KOPT-K1 (cell line): ENCODE measurements around the gene LYG2.
"Not testable (repeated sequence)": the region's sequence is repeated elsewhere in the genome, so short reads cannot be mapped to it uniquely, and the experiment has no call there.

Source experiments
- H3K27ac ChIP-seq: fragments of 200-600 bp; sonication (generic); 2 replicates; pipeline ENCODE4 v1.5.1; 2016; ENCODE audit warnings: antibody characterized with exemption, mild to moderate bottlenecking, low read depth, low read length; ENCODE audit not compliant: poor library complexity, severe bottlenecking
- H3K36me3 ChIP-seq: fragments of 200-600 bp; sonication (generic); 2 replicates; pipeline ENCODE4 v1.5.1; 2017; ENCODE audit warnings: antibody characterized with exemption, mild to moderate bottlenecking, low read length, moderate library complexity; ENCODE audit not compliant: insufficient read depth
- H3K9me3 ChIP-seq: fragments of 200-600 bp; sonication (generic); 2 replicates; pipeline ENCODE4 v1.5.1; 2017; ENCODE audit warnings: antibody characterized with exemption, low read length, mild to moderate bottlenecking; ENCODE audit not compliant: insufficient read depth, poor library complexity, severe bottlenecking

The LYG2 gene, protein sequence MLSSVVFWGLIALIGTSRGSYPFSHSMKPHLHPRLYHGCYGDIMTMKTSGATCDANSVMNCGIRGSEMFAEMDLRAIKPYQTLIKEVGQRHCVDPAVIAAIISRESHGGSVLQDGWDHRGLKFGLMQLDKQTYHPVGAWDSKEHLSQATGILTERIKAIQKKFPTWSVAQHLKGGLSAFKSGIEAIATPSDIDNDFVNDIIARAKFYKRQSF

DNA sequence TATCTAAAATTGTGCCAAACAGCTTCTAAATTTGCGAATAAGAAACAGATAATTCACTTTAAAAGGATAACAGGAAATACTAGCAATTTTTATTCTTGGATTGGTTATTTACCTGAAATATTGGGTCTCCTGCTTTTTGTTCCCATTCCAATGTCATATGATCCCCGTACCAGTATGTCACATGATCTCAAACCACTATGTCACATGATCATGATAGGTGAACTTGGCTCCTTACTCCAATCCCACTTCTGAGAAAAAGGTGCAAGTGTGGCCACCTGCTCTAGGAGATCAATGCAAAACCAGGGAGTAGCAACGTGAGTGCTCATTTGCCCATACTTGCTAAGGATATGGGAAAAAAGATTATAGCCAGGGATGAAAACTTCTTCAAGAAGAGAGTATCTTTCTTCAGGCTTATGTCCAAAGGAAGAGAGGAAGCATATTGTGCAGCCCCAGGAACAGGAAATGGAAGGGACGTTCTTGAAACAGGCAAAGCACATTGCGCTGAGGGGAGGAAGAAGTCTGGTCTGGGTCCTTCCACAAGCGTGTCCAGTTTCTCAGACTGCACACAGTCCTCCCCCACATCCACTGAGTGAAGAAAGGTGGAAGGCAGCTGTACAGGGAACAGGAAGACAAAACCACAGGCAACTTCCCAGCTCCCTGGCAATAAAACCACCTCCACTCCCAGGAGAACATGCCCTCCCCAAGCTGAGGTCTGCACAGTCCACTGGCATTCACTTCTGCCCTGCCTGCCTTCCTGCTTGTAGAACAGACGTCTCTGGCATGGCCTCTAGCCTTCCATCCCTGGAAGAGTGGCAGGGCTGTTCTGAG lies at the start of gene LYG2:
LYG2 (minus strand) TSS at position 176 of the 828 bp plus-strand sequence. CDS start 1,406 bp downstream, outside the sequence.
- Histone ChIP-seq H3K27ac (no peak within 1 kb of the TSS), H3K36me3 (no peaks in the 10 kb centered on the region), H3K9me3 (no peaks in the 10 kb centered on the region)

DNA sequence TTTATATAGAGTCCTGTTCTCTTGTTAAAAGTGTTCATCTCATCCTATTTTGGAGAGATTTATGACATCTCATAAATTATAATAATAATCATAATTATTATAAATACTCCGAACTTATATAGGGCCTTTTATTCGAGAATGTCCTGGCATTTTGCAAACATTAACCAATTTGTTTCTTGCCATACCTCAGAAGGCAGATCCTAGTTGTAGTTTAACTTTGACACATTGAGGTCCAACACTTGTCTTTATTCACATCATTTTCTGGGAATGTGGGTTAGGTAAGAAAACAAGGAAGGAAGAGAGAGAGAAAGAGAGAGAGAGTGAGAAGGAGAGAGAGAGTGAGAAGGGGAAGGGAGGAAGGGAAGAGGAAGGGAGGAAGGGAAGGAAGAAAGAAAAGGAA lies 45.6 kb upstream of the LYG2 start, which contains the start of gene LYG1:
LYG1 (minus strand) TSS at position 101 of the 400 bp plus-strand sequence. CDS start 5,527 bp downstream, outside the sequence.
- H3K9me3 ChIP-seq, H3K27ac ChIP-seq: not testable (repeated sequence)
- peaks cover 28% of the 10 kb centered on the region for H3K36me3 ChIP-seq

DNA sequence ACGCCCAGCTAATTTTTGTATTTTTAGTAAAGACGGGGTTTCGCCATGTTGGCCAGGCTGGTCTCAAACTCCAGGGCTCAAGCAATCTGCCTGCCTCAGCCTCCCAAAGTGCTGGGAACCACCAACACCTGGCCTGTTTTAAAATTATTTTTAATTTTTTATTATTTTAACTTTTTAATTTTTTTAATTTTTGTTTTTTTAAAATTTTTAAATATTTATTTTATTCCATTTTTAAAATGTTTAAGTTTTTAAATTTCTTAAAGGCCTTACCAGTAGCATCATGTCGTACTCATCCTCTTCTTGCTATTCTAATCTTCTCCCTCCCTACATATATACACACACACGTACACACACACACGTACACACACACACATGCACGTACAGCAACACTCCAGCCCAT lies 44.1 kb upstream of the LYG2 start:
- H3K36me3 ChIP-seq: peaks cover 25% of the 10 kb centered on the region
- no peaks in the 10 kb centered on the region for H3K9me3 ChIP-seq

DNA sequence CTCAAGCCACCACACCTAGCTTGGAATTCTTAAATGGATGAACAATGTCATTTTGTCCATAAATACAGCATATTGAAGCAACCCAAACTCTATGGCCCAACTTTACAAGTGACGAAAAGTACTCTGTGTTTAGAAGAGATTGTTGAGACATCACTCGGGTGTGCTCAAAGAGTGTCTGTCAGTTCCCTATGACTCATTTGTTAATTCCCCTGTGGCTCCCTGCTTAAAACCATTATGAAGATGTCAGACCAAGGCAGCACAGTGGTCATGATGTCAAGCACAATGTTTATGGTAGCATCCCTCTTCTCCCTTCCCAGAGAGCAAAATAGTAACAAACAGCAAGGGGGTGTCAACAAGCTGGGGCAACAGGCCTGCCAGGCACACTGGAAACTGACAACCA lies 42.5 kb upstream of the LYG2 start:
- Histone ChIP-seq H3K27ac (no peak overlapping the region), H3K9me3 (no peaks in the 10 kb centered on the region), H3K36me3 (peaks cover 9% of the 10 kb centered on the region)

More for the DNA sequence above, 44.1 kb upstream of the LYG2 start:
- no peak overlapping the region for H3K27ac ChIP-seq

DNA sequence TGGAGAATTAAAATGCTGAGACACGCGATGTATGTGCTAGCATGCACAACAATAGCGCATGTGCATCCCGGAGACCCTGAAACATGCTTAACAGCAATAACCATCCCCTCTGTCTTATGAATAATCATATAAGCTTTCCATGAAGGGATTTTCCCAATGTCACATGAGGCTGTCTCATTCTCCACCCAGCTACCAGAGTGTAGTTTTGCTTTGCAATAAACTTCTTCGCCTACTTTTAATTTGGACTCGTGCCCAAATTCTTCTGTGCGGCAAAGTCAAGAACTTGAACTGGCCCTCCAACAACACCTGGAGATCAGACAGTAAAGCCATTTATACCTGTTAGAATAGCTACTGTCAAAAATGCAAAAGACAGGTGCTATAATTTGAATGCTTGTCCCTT lies 30.1 kb upstream of the LYG2 start:
- Histone ChIP-seq H3K27ac (no peak overlapping the region), H3K36me3 (peaks cover 21% of the 10 kb centered on the region; the same call in 1 of the 2 replicates), H3K9me3 (no peaks in the 10 kb centered on the region)

DNA sequence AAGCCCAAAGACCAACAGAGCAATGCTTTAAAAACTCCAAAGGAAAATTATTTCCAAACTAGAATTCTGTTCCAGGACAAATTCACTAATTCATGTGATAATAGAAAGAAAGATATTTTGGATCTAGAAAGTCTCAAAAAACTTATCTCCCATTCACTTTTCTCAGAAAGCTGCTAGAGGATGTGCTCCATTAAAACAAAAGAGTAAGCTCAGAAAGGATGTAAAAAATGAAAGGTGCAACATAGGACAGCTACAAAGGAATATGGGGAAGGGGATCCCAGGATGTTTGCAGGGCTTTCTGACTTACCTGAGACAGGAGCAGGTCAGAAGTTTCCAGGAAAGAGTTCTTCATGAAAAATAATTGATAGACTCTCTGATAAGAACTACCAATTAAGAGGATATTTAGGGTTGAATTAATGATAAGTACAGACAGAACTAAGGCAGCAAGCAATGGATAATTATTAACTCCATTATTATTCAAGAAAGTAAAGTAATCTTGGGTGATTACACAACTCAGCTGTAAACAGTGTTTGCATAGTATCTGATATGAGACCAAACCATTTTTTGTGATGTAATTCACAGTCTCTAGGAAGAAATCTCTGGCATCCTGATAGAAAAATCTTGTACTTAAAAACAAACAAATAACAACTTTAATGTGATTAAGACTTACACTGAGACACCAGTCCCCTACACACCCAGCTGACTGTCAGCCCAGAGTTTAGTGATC lies 24.7 kb upstream of the LYG2 start:
- Histone ChIP-seq H3K27ac (no peak overlapping the region), H3K36me3 (peaks cover 21% of the 10 kb centered on the region; the same call in 1 of the 2 replicates)

DNA sequence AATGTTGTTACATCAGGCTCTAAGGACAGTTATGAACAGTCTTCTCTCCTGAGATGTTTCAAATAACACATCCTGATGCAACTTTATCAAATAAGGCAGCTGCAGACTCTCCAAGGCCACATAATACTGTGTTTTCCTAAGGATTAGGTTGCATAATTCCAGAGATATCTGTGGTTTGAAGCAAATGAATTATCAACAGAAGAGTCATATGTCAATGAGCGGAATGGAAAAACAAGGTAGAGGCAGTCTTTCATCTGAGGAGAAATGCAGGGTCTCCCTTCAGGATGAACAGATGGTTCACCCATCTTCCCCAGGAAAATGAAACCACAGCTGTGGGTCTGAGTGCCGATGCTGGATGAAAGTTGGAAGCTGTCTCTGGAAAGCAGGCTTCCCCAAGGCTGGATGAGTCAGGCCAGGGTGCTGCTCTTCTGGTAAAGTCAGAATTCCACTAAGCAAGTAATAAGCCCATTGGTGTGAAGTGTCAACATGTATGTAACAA lies 23.4 kb upstream of the LYG2 start:
- Histone ChIP-seq H3K36me3 (peaks cover 9% of the 10 kb centered on the region; the same call in 1 of the 2 replicates), H3K27ac (no peak overlapping the region)

More for the DNA sequence above, 24.7 kb upstream of the LYG2 start:
- H3K9me3 ChIP-seq: peaks cover 4% of the 10 kb centered on the region

DNA sequence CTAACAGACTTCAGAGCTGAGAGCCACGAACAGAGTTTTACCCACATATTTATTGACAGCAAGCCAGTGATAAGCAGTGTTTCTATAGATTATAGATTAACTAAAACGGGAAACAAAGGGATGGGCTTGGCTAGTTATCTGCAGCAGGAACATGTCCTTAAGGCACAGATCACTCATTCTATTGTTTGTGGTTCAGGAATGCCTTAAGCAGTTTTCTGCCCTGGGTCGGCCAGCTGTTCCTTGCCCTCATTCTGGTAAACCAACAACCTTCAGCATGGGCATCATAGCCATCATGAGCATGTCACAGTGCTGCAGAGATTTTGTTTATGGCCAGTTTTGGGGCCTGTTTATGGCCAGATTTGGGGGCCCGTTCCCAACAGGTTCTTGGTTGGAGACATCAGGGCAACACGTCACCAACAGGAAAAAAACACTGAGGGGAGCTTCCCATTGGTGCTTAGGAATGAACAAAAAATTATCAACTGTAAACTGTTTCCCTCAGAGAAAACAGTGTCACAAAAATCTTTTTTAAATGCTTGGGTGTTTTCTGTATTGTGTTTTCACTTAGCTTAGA lies 22.8 kb upstream of the LYG2 start:
- not testable (repeated sequence) for H3K36me3 ChIP-seq, H3K9me3 ChIP-seq, H3K27ac ChIP-seq

More for the DNA sequence above, 23.4 kb upstream of the LYG2 start:
- H3K9me3 ChIP-seq: peaks cover 4% of the 10 kb centered on the region

DNA sequence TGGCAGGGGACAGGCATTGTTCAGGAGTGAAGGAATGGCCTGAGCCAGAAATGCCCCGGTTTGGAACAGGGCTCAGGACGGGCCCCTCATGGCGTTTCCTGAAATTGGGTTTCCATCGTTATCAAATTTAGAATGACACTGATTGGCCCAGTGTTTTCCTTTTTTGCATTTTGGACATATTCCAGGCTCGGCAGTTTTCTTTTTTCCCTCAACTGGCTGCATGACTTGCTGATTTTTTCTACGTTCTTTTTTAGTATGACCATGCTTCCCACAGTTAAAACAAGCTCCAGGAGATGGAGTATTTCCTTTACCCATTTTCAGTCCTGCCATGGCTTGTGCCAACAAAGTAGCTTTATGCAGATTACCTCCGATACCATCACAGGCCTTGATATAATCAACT lies 20.4 kb upstream of the LYG2 start:
- Histone ChIP-seq H3K36me3 (no peaks in the 10 kb centered on the region), H3K27ac (no peak overlapping the region), H3K9me3 (peaks cover 19% of the 10 kb centered on the region)

DNA sequence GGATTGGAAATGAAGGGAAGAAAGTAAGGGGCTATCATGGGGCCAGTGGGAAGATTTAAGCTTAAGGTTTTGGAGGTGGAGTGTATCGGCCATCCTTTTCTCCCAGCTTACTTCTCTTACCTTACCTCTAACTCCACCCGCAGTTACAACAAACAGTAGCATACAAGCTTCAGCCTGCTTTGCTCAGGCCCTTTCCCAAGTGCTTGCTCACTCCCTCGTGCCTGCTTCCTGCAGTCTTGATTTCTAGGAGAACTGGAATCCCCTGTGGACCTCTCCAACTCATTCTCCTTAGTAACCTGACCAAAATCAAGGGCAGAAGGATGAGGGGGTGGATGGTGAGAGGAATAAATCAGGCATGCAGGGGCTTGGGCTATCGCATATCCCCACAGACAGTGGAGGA lies 5.8 kb upstream of the LYG2 start:
- H3K9me3 ChIP-seq: no peaks in the 10 kb centered on the region
- H3K36me3 ChIP-seq: no peaks in the 10 kb centered on the region
- no peak overlapping the region for H3K27ac ChIP-seq

DNA sequence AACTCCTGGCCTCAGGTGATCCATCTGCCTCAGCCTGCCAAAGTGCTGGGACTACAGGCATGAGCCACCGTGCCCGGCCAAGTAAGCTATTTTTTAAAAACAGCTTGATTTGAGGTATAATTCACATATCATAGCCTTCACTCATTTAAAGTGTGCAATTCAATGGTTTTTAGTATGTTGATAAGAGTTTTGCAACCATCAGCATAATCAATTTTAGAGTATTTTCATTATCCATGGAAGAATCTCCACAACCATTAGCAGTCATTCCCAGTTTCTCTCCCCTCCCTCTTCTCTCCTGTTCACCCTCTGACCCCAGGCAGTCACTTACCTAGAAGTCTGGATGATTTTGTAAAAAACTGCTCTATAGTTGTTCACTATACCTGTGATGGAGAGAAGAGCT lies 4.7 kb upstream of the LYG2 start:
- Histone ChIP-seq H3K36me3 (no peaks in the 10 kb centered on the region), H3K27ac (no peak overlapping the region), H3K9me3 (no peaks in the 10 kb centered on the region)

DNA sequence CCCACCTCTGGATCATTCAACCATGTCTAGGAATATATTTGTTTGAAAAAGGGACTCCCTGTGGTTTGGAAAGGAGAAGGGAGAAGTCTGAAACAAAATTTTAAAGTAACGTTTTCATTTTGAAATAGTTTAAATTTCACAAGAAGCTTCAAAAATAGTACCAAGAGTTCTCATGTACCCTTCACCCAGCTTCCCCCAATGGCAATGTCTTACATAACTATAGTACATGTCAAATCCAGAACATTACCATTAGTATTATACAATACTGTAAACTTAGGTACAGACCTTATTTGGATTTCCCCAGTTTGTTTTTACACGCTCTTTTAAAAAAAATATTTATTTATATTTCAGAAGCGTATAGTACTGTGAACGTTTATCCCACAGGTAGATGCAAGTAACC lies 4.0 kb upstream of the LYG2 start:
- Histone ChIP-seq H3K9me3 (no peaks in the 10 kb centered on the region), H3K36me3 (no peaks in the 10 kb centered on the region), H3K27ac (no peak overlapping the region)

DNA sequence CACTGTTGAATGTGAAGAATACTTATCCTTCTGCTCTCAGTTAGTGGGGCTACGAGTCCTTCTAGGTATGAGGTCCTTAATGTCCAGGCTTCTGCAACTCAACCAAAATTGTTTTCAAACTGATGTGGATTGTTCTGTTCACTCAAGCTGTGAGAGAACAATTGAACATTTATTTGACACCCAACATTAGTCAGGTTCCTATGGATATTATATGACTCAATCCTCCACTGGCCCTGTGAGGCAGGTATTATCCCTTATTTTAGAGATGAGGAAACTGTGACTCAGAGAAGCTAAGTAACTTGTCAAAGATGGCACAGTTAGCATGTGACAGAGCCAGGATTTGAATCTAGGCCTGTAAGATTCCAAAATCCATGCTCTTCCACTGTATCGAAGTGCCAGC lies 1.2 kb upstream of the LYG2 start:
- no peak overlapping the region for H3K27ac ChIP-seq
- H3K36me3 ChIP-seq: no peaks in the 10 kb centered on the region
- H3K9me3 ChIP-seq: no peaks in the 10 kb centered on the region

DNA sequence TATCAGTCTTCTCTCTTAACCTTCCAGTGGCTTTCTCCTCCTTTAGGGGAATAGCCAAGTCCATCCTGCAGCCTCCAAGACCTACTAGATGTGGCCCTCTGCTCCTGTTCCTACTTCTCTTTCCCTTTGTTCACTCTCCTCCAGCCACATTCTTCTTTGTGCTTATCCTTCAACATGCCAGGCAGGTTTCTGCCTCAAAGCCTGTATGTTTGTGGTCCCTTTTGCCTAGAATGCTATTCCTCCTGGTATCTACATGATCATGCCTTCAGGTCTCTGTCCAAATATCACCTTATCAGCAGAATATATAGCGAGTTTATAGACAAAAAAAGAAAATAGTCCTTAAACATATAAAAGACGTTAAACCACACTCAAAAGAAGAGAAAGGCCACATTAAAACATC lies 5.5 kb downstream of the LYG2 start:
- no peak overlapping the region for H3K27ac ChIP-seq
- H3K9me3 ChIP-seq: no peaks in the 10 kb centered on the region
- H3K36me3 ChIP-seq: no peaks in the 10 kb centered on the region

DNA sequence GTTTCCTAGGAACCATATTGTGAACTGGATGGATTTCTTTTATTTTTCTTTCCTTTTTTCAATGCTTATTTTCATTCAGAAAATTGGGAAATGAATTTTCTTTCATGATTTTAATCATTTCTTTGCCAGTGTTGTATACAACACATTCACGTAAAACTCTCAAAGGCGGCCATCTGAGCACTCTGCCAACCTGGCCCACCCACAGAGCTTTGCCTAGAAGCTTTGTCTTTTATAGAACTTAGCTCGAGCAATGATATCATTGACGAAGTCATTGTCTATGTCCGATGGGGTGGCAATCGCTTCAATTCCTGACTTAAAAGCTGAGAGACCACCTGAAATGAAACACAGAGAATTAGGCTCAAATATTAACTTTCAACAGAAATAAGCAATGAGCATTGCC lies 13.3 kb downstream of the LYG2 start:
- H3K27ac ChIP-seq: no peak overlapping the region
- H3K9me3 ChIP-seq: no peaks in the 10 kb centered on the region
- no peaks in the 10 kb centered on the region for H3K36me3 ChIP-seq
